Ascending aorta (tissue), 2 donors: ENCODE data around the gene EFR3B. TPM values are rescaled to one million over a fixed set of nuclear protein-coding genes. Genes with fewer than 3 reads are reported as not detected.
"Not testable (repeated sequence)": the region's sequence is repeated elsewhere in the genome, so short reads cannot be mapped to it uniquely, and the experiment has no call there.

ENCODE experiments used
- DNase-seq, 2 donors: peaks; one replicate each; pipeline ENCODE4 v3.0.0-alpha.2; 2019; ENCODE audit warnings: low spot score in 2 of 2
- H3K27ac ChIP-seq, 2 donors: fragments of 200-600 bp; sonication (generic); one replicate each; pipeline ENCODE4 v1.5.1; 2016 to 2017; ENCODE audit warnings: mild to moderate bottlenecking in 1 of 2
- H3K27me3 ChIP-seq: fragments of 200-600 bp; sonication (generic); one replicate; pipeline ENCODE4 v1.5.1; 2017
- H3K36me3 ChIP-seq, 2 donors: fragments of 200-600 bp; sonication (generic); one replicate each; pipeline ENCODE4 v1.5.1; 2016
- H3K4me1 ChIP-seq, 2 donors: fragments of 200-600 bp; sonication (generic); one replicate each; pipeline ENCODE4 v1.5.1; 2016 to 2017; ENCODE audit warnings: mild to moderate bottlenecking in 1 of 2
- H3K4me3 ChIP-seq, 2 donors: fragments of 200-600 bp; sonication (generic); one replicate each; pipeline ENCODE4 v1.5.1; 2016 to 2017; ENCODE audit warnings: mild to moderate bottlenecking in 1 of 2
- H3K9me3 ChIP-seq, 2 donors: fragments of 200-600 bp; sonication (generic); one replicate each; pipeline ENCODE4 v1.5.1; 2016
- intact Hi-C: fragments of 100-400 bp; cut with DNase I; formaldehyde crosslinking; loops from one replicate; pipeline ENCODE4 v1.15.1; 2023
- total RNA-seq: library from RNA; depleted of rRNA; stranded (reverse); fragments of >200 nt; gene quantifications from one replicate; pipeline ENCODE4 v1.1.0, GENCODE V29; 2016
- TF ChIP-seq, protein P1 (sequence below), 3 experiments: fragments of 200-600 bp in 2 of 3; fragments of 450-650 bp in 1 of 3; sonication (generic) in 2 of 3; IDR thresholded peaks; one replicate each; pipeline ENCODE4 v1.5.1; 2016 to 2019; ENCODE audit warnings: antibody characterized with exemption in 3 of 3, mild to moderate bottlenecking in 1 of 3, moderate library complexity in 1 of 3

EFR3B gene
- total RNA-seq, 1 donor from 2014 or later = 0.32 TPM

DNA sequence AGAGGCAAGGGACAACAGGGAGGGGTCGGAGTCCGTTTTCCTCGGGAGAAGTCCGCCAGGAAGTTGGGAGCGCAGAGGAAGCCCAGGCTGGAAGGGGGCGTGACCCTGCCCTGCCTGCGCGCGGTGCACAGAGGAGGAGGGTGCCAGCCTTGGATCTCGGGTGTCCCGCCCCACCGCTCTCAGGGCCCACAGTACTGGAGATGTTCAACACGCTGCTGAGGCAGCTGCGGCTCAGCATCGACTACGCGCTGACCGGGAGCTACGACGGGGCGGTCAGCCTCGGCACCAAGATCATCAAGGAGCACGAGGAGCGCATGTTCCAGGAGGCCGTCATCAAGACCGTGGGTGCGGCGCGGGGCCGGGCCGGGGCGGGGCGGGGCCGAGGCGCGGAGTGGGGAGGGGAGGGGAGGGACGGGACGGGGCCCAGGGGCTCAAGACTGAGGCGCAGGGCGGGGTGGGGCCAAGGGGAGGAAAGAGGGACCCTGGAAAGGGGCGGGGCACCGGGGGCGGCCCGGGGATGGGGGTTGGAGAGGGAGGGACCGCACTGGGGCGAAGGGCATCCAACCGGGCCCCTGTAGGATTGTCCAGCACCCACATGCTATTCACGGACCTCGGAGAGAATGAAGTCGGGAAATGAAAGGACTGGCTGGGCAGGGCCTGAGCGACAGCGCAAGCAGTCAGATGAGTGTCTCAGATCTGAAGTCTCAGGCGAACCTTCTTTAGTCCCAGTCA lies 89.9 kb downstream of the EFR3B start:
- H3K36me3 ChIP-seq = no peaks in the 10 kb centered on the region
- peak overlapping the region; percentile 2 to 58 for H3K4me3 ChIP-seq
- intact Hi-C loops = no loop called here
- H3K27me3 ChIP-seq = no peaks in the 10 kb centered on the region
- DNase-seq = no peak
- no peak overlapping the region for H3K27ac ChIP-seq
- H3K4me1 ChIP-seq = no peaks in the 10 kb centered on the region
- TF ChIP-seq, protein P1, sequence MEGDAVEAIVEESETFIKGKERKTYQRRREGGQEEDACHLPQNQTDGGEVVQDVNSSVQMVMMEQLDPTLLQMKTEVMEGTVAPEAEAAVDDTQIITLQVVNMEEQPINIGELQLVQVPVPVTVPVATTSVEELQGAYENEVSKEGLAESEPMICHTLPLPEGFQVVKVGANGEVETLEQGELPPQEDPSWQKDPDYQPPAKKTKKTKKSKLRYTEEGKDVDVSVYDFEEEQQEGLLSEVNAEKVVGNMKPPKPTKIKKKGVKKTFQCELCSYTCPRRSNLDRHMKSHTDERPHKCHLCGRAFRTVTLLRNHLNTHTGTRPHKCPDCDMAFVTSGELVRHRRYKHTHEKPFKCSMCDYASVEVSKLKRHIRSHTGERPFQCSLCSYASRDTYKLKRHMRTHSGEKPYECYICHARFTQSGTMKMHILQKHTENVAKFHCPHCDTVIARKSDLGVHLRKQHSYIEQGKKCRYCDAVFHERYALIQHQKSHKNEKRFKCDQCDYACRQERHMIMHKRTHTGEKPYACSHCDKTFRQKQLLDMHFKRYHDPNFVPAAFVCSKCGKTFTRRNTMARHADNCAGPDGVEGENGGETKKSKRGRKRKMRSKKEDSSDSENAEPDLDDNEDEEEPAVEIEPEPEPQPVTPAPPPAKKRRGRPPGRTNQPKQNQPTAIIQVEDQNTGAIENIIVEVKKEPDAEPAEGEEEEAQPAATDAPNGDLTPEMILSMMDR (IDR thresholded peaks at IDR 0.05) = no peak
- H3K9me3 ChIP-seq = no peaks in the 10 kb centered on the region

DNA sequence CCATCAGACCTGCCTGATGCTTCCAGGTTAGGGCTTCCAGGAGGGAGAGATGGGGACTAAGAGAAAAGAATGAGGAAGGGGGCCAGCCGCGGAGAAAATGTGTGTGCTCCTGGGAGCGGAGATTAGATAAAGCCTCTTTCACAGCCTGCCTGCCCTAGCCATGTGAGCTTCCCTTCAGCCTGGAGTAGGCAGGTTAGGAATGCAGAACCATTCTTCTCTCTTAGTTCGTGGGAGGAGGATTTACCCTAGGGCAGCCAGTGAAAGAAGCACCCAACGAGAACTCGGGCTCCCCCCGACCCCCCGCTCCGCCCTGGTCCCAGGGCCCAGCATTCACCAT lies 90.4 kb downstream of the EFR3B start:
- Histone ChIP-seq H3K27me3 (no peaks in the 10 kb centered on the region), H3K9me3 (no peaks in the 10 kb centered on the region), H3K27ac (no peak overlapping the region), H3K36me3 (no peaks in the 10 kb centered on the region), H3K4me1 (no peaks in the 10 kb centered on the region), H3K4me3 (peak overlapping the region; percentile 2 to 58)
- TF ChIP-seq, protein P1 (IDR thresholded peaks at IDR 0.05) = no peak
- no peak for DNase-seq
- intact Hi-C loops = no loop called here

DNA sequence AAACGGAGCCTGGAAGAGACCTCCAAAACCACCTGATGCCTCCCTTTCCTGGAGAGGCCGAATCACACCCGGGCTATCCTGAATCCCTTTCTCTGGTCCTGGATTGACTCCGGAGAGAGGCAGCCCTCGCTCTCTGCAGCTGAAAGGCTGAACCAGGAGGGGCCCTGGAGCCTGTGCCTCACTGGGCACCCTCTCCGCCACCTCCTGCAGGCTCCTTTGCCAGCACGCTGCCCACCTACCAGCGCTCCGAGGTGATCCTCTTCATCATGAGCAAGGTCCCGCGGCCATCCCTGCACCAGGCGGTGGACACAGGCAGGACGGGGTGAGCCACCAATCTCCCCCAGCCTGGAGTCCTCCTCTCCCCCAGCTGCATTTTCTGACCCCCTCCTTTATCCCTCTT lies 90.8 kb downstream of the EFR3B start:
- H3K27ac ChIP-seq = no peak overlapping the region
- no peaks in the 10 kb centered on the region for H3K4me1 ChIP-seq
- TF ChIP-seq, protein P1 (IDR thresholded peaks at IDR 0.05) = no peak
- intact Hi-C loops = no loop called here
- no peak for DNase-seq
- H3K36me3 ChIP-seq = no peaks in the 10 kb centered on the region
- H3K9me3 ChIP-seq = no peaks in the 10 kb centered on the region
- no peak overlapping the region for H3K4me3 ChIP-seq
- H3K27me3 ChIP-seq = no peaks in the 10 kb centered on the region

DNA sequence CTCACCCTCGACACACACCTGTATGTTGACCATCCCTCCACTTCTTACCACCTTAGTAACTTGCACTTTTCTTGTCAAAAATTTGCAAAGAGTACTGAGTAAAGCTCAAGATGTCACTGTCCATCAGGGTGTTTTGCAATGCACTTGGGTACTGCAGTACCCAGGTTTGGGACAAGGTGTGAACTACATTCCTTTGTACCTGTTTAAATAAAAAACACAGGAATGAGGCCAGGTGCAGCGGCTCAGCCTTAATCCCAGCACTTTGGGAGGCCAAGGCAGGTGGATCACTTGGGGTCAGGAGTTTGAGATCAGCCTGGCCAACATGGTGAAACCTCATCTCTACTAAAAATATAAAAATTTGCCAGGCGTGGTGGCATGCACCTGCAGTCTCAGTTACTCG lies 98.7 kb downstream of the EFR3B start:
- H3K27me3 ChIP-seq, H3K27ac ChIP-seq, intact Hi-C loops, H3K4me3 ChIP-seq, H3K4me1 ChIP-seq, H3K36me3 ChIP-seq, DNase-seq, H3K9me3 ChIP-seq: not testable (repeated sequence)

DNA sequence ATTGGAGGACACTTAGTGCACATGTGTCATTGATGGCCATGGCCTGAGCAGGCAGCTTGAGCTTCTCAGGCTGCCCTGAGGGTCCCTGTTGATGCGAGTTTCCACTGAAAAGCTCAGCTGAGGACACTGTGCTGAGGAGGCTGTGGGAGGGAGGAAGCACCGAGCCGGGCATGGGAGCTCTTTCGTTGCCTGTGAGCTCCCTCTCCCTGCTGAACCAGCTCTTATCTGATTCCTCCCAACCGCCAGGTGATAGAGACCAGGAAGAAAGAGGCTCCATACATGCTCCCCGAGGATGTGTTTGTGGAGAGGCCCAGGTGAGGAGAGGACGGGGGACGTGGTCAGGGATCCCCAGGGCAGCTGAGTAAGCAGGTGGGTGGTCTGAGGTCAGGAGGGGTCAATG lies 99.2 kb downstream of the EFR3B start:
- intact Hi-C loops = no loop called here
- H3K9me3 ChIP-seq = no peaks in the 10 kb centered on the region

DNA sequence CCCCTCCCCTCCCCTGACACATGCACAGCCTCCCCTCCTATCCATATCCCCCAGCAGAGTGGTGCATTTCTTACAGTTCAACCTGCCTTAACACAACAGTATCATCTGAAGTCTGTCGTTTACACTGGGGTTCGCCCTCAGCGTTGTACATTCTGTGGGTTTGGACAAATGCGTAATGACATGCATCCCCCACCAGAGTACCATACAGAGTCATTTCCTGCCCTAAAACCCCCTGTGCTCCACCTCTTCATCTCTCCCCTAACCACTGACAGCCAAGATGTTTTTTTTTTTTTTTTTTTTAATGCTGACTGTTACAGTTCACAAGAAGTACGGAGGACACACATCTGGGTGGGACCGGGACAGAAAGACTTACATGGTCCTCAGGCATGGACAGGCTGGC lies 103.9 kb downstream of the EFR3B start:
- H3K4me1 ChIP-seq = no peaks in the 10 kb centered on the region
- intact Hi-C loops = no loop called here
- no peaks in the 10 kb centered on the region for H3K36me3 ChIP-seq

More for the DNA sequence above, 99.2 kb downstream of the EFR3B start:
- H3K36me3 ChIP-seq = no peaks in the 10 kb centered on the region
- H3K27me3 ChIP-seq = no peaks in the 10 kb centered on the region
- H3K4me3 ChIP-seq = no peak overlapping the region
- DNase-seq = no peak
- no peak overlapping the region for H3K27ac ChIP-seq
- TF ChIP-seq, protein P1 (IDR thresholded peaks at IDR 0.05) = no peak
- no peaks in the 10 kb centered on the region for H3K4me1 ChIP-seq

More for the DNA sequence above, 103.9 kb downstream of the EFR3B start:
- TF ChIP-seq, protein P1 (IDR thresholded peaks at IDR 0.05) = no peak
- DNase-seq = no peak
- Histone ChIP-seq H3K9me3 (no peaks in the 10 kb centered on the region), H3K4me3 (no peak overlapping the region), H3K27ac (no peak overlapping the region), H3K27me3 (no peaks in the 10 kb centered on the region)
